Activated T-helper 1 cell treated with anti-CD3 and anti-CD28 coated beads, Interleukin-2, amount 50 U/mL, for 16 hours (primary cell): ENCODE data around the gene IFT20.

Experiments used
- DNase-seq, 2 donors: peaks; one replicate each; pipeline ENCODE4 v3.0.0-alpha.2; 2020; ENCODE audit warnings: low read depth in 1 of 2, low spot score in 1 of 2

The IFT20 gene

DNA sequence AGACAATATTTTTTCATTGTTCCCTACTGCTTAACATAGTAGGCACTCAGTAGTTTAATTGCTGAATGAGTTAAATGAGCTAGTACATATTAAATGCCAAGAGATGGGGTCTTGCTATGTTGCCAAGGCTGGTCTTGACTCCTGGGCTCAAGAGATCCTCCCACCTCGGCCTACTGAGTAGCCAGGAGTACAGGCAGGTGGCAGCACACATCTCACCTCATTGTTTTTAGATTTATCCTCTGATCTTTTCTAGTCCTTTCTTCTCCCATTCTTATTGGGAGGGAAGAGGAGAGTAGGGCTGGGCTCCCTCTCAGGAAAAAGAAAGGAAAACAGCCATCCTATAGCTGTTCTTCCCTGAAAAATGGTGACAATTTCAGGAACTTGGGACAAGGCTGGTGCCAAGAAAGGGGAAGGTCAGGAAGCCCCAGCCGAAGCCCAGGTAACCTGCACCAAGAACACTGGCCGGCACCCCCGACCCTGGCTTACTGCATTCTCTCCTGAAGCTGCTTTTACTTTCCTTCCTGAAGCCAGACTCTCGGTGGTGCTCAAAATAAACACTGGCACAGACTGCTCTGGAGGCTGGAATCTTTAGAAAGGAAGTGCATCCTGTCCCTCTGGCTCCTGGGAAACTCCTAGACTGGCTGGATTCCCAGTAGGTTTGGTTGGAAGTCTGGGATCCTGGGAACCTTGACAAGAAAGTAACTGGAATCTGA is 2.9 kb upstream of the IFT20 start:
- DNase-seq: no peak

DNA sequence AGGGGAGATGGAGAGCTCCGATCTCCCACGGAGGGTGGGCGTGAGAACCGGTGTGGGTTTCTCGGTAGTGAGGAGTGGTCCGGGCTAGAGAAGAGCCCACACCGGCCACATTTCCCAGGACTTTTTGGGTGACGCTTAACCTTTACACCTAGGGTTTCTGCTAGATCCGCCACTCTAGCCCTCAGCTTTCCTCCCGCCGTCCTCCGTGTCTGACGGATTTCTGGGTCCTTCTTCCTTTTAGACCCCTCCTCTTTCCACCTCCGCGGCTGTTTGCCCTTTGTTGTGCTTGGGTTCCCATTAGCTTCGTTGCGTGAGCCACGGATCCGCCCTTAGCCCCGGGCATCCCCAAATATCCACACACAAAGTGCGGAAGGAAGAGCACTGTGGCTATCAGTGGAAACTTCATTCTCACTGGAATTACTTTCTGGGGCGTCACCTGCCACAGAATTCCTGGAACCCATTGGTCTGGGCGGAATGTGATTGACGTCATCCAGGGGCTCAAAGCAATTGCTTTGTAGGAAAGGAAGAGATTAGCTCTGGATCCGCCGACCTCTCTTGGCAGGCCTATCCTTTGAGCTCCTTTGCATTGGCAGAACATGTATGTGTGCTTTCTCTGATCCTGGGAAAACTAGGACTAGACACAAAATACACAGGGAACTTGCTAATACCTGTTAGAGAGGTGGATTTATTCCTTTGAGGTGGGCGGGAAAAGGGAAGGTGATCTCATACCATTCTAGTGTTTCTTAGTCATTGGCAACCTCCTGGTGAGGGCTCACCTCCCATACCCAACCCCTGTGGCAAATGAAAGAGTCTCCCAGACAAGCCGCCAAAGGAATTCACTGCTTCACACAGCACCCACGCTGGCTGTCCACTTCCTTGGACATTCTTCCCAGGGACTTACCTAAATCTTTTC is 943 bp upstream of the IFT20 start:
- peak in 1 of 2 donors; percentile 12 for DNase-seq

DNA sequence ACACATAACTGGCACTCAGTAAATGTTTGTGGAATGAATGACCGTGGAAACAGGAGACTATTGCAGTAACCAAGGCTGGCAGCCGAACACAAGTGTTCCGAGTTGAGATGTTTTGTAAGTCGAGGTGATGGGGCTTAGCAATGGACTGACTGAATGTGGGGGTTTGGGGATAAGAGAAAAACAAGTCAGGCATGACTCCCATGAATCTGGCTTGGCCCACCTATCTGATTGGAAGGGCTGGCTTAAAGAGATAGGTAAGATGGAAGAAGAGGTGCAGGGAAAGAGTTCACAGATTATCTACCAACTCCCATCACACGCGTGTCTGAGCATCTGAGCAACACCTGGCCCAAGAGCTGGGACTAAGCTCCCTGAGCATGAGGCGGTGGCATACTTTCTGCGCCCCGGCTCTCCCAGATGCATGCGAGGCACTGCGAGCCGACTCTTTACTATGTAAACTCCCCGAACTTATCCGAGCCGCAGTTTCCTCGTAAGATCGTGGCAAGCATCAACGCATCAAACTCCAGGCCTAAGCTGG is 539 bp downstream of the IFT20 start:
- no peak for DNase-seq

DNA sequence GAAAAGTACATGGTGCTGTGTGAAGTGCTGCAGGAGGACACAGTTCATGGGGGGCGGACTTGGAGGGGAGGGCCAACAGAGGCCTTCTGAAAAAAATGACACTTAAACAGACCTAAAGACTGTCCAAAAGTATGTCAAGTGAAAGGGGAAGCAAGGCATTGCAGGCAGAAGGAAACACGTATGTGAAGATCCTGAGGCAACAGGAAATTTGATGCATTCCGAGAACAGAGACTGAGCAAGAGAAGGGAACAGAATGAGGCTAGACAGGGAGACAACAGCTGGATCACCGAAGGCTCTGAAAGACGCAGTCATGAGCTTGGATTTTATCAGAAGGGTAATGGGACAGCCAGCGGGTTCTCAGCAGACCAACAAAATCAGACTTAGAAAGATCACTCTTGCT is 1.1 kb downstream of the IFT20 start:
- no peak for DNase-seq

DNA sequence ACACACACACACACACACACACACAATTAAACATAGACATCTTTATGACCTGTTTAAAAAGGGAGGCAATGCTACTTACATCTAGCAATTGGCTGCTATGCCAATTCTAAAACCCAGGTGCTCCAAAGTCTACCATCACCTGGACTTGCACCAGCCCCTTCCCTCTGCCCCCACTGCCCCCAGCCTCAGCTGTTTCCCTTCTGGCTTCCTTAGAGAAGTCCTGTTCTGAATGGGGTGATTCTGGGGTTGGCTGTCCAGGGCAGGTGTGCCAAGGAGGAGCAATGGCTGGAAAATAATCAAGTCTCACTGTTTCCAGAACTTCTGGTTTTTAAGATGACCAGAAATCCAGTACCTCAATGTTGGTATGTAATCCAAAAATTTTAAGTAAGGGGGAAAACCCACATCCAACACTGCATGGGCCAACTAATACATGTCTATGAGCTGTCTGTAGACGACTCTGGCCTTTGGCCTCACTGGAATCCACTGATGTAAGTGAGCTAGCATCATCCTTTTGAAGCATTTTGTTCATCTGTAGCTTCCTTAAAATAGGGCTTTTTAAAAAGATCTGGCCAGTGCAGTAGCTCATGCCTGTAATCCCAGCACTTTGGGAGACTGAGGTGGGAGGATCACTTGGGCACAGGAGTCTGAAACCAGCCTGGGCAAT is 2.1 kb downstream of the IFT20 start:
- no peak for DNase-seq

DNA sequence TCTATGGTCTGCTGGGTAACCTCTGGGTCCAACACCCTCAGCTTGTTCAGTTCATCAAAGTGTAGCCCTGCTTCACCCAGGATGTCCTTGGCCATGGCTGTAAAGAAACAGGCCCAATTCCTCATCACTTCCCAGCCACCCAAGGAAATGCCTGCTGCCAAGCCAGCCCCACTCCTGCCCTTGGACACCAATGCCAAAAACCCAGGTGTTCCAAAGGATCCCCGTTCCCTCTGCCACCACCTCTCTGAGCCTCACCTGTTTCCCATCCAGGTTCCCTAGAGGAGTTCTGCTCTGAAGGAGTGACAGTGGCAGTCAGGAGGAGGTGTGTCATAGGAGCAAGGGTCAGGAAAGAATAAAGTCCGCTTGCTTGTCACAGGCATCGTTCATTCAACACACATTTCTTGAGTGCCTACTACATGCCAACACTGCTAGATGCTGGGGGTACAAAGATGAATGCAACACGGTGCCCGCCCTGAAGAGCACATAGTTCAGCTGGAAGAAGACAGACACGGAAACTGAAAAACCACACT is 3.3 kb downstream of the IFT20 start:
- DNase-seq: no peak

DNA sequence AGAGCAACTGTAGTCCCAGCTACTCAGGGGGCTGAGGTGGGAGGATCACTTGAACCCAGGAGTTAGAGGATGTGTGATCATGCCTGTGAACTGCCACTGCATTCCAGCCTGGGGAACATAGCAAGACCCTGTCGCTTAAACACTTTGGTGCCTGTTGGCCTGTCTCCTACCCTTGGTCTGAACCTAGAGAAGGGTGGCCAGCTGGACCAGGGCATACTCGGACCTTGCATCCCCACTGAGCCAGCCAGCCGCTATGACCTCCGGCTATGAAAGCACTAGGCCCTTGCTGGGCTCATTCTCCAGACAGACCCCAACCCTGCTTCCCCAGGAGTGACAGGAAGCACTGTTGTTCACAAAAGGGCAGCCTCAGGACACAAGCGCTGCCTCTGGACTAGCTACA is 4.6 kb downstream of the IFT20 start:
- DNase-seq: no peak

DNA sequence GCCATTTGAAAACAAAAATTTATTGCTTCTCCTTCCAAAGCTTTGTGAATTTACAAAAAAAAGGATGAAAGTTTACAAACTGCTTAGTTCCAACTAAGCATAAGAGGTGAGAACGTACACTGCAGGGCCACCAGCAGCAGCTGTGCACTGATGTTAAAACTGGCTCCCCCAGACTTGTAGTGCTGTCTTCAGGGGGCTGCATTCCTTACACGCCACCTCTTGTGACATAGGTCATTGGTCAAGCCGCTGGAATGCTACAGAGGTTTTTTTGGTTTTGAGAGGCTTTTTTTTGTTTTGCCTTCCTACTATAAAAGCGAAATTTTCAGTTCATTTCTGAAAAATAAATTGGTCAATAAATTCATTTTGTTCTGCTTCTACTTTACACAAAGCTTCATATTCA is 6.9 kb downstream of the IFT20 start:
- DNase-seq: no peak

DNA sequence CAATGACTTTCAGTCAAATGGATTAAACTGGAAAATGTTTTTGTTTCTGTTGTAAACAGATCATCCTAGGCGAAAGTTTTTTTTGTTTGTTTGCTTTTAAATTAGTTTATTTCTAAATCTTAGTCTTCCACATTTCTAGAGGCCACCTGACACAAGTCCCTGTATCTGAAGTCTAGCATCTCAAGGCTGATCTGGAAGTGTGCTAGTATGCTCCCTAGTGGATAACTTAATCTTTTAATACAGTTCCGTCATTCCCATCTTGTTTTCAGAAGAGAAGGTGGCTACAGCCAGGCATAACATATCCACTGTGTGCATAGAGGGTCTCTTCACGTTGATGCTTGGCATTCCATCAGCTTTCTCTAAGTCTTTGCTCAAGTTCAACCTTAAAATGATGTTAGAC is 7.6 kb downstream of the IFT20 start:
- DNase-seq: no peak

DNA sequence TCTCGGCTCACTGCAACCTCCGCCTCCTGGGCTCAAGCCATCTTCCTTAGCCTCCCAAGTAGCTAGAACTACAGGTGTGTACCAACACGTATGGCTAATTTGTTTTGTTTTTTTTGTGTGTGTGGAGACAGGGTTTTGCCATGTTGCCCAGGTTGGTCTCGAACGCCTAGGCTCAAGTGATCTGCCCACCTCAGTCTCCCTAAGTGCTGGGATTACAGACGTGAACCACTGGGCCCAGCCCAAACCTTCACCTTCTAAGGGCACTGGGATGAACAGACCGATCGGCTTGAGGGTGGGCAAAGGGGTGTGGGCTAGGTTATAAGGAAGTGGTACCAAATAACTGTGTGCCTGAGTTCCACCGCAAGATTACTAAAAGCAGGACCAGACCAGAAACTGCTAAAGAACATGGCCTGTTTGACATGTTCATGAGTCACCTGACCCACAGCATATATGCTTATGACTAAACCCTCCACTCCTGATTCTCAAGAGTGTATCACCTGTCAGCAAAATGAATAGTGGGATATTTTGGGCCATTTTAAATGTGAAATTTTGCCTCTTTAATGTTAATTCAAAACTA is 8.2 kb downstream of the IFT20 start:
- no peak for DNase-seq

DNA sequence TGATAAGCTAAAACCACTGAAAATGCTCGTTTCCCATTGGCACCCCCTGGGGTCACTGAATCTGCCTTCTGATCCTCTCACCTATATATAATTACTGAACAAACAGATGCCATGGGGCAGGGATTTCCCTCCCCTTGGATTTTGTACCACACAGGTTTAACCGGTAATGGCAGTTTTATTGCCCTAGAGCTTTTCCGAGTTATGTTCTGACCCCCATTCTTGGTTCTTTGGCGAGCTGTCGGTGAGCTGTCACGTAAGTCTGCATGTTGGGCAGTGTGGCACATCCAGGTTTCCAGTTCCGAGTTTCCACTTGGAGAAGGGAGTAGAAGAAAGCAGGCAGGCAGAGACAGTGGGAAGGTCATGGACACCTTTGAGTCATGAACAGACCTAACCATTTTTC is 9.2 kb downstream of the IFT20 start:
- DNase-seq: no peak

DNA sequence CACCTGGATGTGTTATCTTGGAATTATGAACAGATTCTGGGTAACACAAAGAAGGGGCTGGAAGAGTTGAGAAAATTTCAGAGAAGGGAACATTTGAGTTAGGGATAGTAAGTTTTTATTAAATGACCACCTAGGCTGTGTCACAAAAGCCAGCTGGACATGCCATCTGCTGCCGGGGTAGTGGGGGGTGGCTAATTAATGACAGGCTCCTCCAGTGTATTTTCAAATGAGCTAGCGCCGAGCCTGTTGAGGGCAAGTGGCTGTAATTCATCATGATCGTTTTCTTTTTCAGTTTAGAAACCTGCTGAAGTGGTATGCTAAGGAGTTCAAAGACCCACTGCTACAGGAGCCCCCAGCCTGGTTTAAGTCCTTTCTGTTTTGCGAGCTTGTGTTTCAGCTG is 10.1 kb downstream of the IFT20 start:
- no peak for DNase-seq

DNA sequence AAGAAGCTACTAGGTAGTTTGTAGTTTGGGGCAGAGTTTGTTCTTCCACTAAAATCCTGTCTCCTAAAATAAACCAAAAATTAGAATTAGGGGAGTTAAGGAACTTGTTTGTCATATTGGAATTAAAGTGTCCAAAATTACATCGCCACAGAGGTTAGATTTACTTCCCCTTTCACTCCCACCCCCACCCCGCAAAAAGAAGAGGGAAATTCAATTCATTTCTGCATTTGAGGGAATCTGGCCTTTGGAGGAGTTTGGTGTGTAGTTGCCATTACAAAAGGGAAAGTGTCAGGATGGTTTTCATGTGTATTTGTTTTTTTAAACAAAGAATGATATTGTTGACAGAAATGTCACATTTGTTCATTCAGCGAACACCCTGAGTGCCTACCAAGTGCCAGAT is 10.5 kb downstream of the IFT20 start:
- no peak for DNase-seq

DNA sequence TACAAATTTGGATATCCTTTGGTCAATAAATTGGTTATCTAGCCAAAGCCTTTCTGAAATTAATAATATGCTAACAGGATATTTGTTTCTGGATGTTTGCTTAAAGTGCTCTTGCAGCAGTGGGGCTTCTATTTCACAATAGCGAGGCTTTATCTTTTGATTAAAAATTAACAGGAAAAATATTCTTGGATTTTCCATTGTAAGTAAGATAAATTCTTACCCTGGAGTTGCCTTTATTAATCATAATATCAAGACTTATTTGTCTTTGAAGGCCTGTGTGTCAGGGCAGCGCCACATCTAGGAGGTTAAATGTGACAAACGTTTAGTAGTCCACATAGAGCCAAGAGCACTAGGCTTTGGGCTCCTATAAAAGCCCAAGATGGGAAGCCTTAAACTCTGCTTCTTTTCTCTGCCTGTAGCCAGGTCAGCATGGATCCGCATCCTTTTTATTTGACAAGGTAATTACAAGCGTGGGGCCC is 11.0 kb downstream of the IFT20 start:
- no peak for DNase-seq

DNA sequence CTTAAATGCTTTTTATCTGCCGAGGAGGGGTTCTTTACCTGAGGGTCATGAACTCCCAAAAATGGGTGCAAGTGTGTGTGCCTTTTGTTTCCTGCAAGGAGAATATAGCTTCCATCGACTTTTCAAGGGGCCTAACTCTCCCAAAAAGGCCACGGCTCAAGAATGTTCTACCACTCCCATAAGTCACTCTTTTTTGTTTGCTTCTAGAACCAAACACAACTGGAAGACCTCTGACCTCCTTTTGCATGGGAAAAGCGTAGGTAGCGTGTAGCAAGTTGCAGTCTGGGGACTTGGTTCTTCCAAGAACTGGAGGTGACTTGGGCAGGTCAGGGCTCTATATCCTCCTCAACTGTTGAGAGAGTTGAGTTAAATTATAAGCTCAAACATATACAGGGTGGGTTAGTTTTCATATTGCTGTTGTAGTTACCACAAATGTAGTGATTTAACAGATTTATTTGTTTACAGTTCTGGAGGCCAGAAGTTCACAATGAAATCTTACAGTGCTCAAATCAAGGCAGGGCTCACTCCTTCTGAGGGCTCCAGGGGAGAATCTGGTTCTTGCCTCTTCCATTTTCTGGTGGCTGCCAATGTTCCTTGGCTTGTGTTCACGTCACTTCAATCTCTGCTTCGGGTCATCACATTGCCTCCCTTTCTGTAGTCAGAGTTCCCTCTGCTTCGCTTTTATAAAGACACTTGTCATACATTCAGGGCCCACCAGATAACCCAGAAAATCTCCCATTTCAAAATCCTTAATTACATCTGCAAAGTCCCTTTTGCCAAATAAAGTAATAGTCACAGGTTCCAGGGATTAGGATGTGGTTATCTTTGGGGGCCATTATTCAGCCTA is 14.8 kb downstream of the IFT20 start:
- no peak for DNase-seq

DNA sequence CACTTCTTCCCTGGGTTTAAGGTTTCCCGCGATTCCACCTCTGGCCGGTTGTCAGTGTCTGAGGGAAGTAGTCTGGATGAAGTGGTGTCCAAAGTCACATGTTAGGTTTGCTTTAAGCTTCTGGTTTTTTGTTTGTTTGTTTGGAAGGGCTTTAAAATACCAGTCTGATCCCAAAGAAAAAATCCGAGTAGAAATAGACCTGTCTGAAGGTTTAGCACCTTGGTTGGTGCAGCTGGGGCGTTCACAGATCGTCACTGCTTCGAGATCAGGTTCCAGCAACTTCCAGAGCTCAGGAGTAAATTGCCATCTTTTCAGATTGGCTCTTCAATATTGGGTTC is 15.7 kb downstream of the IFT20 start:
- no peak for DNase-seq

DNA sequence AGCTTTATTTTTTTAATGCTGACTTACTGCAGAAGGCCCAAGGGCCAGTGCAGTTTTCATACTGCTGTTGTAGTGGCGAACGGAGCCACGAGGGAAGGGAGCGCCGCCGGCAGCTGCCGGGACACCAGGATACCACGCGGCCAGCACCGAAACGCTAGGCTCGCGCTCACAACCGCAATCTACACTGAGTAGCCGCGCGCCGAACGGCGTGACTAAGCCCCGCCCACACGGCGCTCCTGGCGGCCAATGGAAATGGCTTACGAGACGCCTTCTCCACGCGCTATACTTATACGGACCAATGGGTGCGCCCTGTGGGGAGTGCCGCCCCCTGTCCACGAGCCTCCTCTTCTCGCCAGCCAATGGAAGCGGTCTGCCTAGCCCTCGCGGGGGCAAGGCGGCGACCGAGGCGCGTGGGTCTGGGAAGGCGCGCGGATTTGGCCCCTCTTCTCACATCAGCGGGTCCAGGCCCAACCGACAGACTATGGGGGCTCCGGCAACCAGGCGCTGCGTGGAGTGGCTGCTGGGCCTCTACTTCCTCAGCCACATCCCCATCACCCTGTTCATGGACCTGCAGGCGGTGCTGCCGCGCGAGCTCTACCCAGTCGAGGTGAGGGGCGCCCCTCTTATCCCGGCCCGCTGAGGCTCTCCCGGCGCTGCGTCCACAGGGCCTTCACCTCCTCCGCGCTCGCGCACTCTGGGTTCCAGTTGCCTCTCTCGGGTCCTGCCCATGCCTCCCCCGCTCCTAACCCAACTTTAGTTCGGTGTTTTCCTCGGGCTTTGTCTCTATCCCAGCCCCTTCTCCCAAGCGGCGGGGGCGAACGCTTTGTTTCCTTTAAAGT is 16.3 kb downstream of the IFT20 start, which contains the start of gene TMEM97:
TSS of gene TMEM97 (plus strand) at position 442 of the 839 bp plus-strand sequence. CDS start at position 482, 40 bp downstream.
- DNase-seq: peak; percentile 85 to 90

DNA sequence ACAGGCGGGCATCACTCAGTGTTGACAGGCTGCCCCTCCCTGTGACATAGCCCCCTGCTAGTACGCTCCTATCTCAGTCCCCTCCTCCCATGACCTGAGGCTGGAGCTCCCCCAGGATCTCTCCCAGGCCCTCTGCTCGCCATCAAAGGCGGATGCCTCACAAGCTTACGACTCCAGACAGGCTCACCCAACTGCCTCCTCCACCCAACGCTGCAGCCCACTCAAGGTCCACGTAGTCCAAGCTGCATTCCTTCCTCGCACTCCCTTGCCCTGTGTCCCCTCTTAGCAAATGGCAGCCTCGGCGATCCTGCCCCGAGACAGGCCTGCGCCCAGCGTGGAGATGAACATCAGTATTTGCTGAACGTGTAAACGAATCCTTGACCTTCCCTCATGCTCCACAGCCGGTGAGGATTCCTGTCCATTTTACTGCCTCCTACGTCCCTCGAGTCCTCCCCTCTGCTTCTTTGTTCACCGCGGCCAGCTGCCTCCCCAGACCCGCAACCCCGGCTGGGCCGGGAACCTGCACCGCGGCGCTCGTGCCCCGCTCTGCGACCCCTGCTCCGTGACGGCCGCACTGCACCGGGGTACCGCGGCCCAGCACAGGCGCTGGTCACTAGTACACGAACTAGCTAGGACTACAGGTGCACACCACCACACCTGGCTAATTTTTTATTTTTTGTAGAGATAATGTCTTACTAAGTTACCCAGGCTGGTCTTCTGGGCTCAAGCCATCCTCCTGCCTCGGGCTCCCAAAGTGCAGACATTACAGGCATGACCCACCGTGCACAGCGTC is 17.1 kb downstream of the IFT20 start:
- no peak for DNase-seq
